Gastrocnemius medialis (tissue), 4 donors: ENCODE data around the gene GNB3.
"Not testable (repeated sequence)": the region's sequence is repeated elsewhere in the genome, so short reads cannot be mapped to it uniquely, and the experiment has no call there.

ENCODE experiments used
- POLR2A ChIP-seq, 2 donors: fragments of 450-650 bp; IDR thresholded peaks; one replicate each; pipeline ENCODE4 v1.6.1; 2017; ENCODE audit warnings: antibody characterized with exemption in 2 of 2, mild to moderate bottlenecking in 2 of 2, moderate library complexity in 2 of 2
- TF ChIP-seq, protein P1 (sequence below), 5 experiments: fragments of 450-650 bp in 3 of 5; fragments of 200-600 bp in 2 of 5; sonication (generic) in 2 of 5; IDR thresholded peaks in 4 of 5; conservative IDR thresholded peaks in 1 of 5; 1 replicate in 4 of 5; 2 replicates in 1 of 5; pipeline ENCODE4 v1.5.1; 2016 to 2019; ENCODE audit warnings: antibody characterized with exemption in 5 of 5, mild to moderate bottlenecking in 3 of 5, moderate library complexity in 3 of 5

DNA sequence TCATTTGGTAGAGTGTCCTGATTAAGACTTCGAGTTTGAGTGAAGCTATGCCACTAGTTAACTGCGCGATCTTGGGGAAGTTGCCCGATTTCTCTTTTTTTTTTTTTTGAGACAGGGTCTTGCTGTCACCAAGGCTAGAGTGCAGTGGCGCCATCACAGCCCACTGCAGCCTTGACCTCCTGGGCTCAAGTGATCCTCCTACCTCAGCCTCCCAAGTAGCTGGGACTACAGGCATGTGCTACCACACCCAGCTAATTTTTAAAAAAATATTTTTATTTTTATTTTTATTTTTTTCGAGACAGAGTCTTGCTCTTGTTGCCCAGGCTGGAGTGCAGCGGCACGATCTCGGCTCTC lies 33.3 kb downstream of the GNB3 start:
- TF ChIP-seq, protein P1, sequence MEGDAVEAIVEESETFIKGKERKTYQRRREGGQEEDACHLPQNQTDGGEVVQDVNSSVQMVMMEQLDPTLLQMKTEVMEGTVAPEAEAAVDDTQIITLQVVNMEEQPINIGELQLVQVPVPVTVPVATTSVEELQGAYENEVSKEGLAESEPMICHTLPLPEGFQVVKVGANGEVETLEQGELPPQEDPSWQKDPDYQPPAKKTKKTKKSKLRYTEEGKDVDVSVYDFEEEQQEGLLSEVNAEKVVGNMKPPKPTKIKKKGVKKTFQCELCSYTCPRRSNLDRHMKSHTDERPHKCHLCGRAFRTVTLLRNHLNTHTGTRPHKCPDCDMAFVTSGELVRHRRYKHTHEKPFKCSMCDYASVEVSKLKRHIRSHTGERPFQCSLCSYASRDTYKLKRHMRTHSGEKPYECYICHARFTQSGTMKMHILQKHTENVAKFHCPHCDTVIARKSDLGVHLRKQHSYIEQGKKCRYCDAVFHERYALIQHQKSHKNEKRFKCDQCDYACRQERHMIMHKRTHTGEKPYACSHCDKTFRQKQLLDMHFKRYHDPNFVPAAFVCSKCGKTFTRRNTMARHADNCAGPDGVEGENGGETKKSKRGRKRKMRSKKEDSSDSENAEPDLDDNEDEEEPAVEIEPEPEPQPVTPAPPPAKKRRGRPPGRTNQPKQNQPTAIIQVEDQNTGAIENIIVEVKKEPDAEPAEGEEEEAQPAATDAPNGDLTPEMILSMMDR (IDR thresholded peaks at IDR 0.05 in 4 of 5, conservative IDR thresholded peaks at IDR 0.05 in 1 of 5), result not testable (repeated sequence)
- TF ChIP-seq POLR2A (IDR thresholded peaks at IDR 0.05), result not testable (repeated sequence)
